Stimulated activated naive CD8-positive, alpha-beta T cell treated with anti-CD3 and anti-CD28 coated beads, Interleukin-15, Interleukin-2, amounts not matched to agents 100 ng/mL and 50 ng/mL, for 24 hours (primary cell): ENCODE measurements around the gene NLRP9.

Experiments
- H3K27ac Mint-ChIP-seq: one replicate; pipeline ENCODE4 v1.8.0; 2021; ENCODE audit warnings: mild to moderate bottlenecking, mixed read lengths
- H3K27me3 Mint-ChIP-seq: one replicate; pipeline ENCODE4 v1.8.0; 2021; ENCODE audit warnings: mixed read lengths
- H3K36me3 Mint-ChIP-seq: one replicate; pipeline ENCODE4 v1.8.0; 2021; ENCODE audit warnings: low read depth, mixed read lengths
- H3K4me1 Mint-ChIP-seq: one replicate; pipeline ENCODE4 v1.8.0; 2021; ENCODE audit warnings: low read depth, mixed read lengths
- H3K4me3 Mint-ChIP-seq: one replicate; pipeline ENCODE4 v1.8.0; 2021; ENCODE audit warnings: mild to moderate bottlenecking, mixed read lengths
- H3K9me3 Mint-ChIP-seq: one replicate; pipeline ENCODE4 v1.8.0; 2021; ENCODE audit warnings: mixed read lengths

Gene NLRP9

DNA sequence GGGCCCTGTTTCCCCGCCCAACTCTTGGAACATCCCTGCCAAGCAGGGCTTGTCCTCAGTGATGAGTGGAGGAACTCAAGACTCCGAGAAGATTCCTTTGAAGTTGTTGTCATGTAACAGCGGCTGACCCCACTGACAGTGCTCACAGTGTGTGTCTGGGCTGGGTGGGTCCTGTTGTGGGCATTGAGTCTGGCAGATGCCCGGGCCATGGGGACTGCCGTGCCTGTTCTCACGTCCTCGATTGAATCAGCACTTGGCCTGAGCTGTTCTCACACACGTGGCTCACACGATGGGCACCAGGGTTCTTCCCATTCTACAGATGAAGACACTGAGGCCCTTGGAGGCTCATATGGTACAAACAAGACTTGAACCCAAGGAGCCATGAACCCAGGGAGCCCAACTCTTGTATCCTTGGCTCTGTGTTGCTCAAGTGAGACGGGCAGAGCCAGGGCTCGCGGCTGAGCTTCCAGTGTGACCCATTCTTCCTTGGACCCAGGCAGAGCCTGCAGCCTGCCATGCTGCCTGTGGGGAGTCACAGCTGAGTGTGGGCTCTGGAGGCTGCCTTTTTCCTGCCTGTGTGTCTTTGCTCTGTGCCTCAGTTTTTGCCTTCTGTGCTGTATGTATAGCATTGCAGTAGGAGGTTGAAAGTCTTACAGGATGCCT lies 71.7 kb downstream of the NLRP9 start:
- Mint-ChIP-seq H3K36me3 (peaks cover 71% of the 10 kb centered on the region), H3K4me1 (peaks cover 50% of the 10 kb centered on the region), H3K27me3 (no peaks in the 10 kb centered on the region), H3K27ac (no peak overlapping the region), H3K9me3 (no peaks in the 10 kb centered on the region), H3K4me3 (no peak overlapping the region)

DNA sequence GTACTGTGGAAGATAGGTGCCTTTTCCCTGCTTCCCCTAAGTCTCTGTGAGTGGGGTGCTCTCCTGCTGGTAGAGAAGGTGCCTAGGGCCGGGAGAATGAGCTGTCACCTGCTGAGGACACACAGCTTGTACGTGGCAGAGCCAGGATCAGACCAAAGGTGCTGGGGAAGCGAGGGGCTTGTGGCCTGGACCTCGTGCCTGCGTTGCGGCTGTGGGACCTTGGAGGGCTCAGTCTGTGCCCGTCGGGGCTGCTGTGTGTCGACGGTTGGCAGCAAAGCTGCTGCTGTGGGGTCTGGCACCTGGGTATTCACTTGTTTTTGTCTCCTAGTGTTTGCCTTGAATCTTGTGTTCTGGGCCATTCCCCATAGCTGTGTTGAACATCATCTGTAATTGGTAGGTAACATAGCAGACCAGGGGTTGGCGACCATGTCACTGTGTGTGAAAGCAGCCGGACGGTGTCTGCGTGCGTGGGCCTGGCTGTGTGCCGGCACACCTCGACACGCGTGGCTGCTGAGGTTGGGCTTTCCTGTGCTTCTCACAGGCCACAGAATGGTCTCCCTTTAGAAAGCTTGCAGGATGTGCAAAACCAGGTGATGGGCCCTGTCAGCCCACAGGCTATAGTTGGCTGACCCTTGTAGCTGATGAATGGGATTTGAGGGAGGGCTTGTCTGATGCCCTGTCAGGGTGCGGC lies 74.2 kb downstream of the NLRP9 start:
- no peaks in the 10 kb centered on the region for H3K27me3 Mint-ChIP-seq
- H3K9me3 Mint-ChIP-seq: no peaks in the 10 kb centered on the region
- peaks cover 71% of the 10 kb centered on the region for H3K36me3 Mint-ChIP-seq
- H3K4me1 Mint-ChIP-seq: peaks cover 42% of the 10 kb centered on the region
- no peak overlapping the region for H3K4me3 Mint-ChIP-seq
- H3K27ac Mint-ChIP-seq: no peak overlapping the region

DNA sequence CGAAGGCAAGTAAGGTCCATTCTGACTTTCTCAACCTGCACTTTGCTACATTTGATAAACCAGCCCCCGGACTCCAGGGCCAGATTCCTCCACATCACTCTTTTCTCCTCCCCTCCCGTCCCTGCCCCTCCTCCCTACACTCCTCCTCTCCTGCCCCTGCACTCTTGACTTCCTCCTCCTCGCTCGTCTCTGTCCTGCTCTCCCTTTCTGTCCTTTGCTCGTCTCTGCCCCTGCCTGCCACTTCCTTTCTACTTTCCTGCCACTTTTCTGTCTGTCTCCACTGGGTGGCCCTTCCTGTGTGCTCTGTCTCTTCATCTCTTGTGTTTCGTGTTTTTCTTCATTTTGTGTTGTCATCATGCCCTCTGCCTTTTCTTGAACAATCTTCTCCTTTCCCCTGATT lies 76.4 kb downstream of the NLRP9 start:
- Mint-ChIP-seq H3K4me1 (peaks cover 49% of the 10 kb centered on the region), H3K4me3 (no peak overlapping the region), H3K9me3 (no peaks in the 10 kb centered on the region), H3K27me3 (no peaks in the 10 kb centered on the region), H3K27ac (peak overlapping the region; percentile 50), H3K36me3 (peaks cover 74% of the 10 kb centered on the region)

DNA sequence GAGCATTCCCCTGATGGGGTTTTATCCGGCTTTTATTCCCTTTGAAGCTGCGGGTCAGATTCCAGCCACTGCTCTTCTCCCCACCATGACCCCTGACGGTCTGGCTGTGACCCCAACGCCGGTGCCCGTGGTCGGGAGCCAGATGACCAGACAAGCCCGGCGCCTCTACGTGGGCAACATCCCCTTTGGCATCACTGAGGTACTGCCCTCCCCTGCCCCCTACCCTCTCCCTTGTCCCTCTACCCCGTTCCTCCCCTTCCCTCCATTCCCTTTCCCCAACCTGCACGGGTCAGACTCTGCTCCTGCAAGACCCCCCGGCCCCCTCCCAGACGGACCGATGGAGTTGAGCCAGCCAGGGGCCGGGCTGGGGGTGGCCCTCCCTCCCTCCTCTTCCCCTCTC lies 77.2 kb downstream of the NLRP9 start:
- Mint-ChIP-seq H3K36me3 (peaks cover 76% of the 10 kb centered on the region), H3K9me3 (no peaks in the 10 kb centered on the region), H3K27me3 (no peaks in the 10 kb centered on the region), H3K4me3 (no peak overlapping the region), H3K4me1 (peaks cover 54% of the 10 kb centered on the region), H3K27ac (no peak overlapping the region)

- Mint-ChIP-seq H3K4me1 (peaks cover 57% of the 10 kb centered on the region), H3K9me3 (no peaks in the 10 kb centered on the region), H3K4me3 (no peak overlapping the region), H3K27ac (peak overlapping the region; percentile 55), H3K27me3 (no peaks in the 10 kb centered on the region), H3K36me3 (peaks cover 78% of the 10 kb centered on the region)
Measured at GRCh38 chr19:55660404-55660803, 77.8 kb downstream of the NLRP9 start.

DNA sequence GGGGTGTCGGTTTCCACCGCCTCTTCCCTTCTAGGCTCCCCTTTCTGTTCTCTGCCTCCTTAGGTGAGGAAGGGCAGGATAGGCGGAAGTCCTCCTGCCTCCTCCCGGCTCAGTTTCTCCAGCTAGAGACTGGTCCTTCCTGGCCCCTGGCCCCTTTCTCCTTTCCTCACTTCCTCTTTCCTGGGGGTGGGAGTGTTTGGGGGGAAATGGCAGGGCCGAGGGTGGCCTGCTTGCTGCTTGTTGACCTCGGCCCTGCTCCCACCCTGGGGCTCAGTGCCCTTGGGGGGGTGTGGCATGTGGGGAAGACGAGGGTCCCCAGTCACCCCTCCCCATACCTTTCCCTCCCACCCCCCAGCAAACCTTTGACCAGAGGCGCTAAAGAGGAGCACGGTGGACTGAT lies 78.4 kb downstream of the NLRP9 start:
- Mint-ChIP-seq H3K36me3 (peaks cover 77% of the 10 kb centered on the region), H3K4me3 (peak overlapping the region; percentile 56)

DNA sequence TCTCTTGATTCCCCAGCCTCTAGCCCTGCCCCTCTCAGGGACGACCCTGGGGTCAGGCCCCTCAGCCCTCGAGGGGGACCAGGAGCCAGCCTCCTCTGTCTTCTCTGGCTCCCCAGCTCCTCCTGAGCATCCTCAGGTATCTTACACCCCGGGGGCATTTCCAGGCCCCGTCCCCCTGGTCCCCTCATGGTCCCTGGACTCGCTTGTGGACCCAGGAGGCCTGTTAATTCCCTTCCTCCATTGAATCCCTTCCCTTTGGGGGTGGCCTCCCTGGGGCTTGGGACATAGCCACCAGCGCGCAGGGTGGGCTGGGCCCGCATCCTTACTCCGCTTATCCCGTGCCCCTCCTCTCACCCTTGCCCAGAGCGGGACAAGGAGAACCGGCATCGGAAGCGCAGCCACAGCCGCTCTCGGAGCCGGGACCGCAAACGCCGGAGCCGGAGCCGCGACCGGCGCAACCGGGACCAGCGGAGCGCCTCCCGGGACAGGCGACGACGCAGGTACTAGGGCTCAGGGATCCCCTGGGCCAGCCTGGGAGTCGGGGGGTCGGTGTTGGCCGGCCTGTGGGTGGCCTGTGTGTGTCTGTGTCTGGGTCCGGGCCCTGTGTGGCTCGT lies 79.2 kb downstream of the NLRP9 start:
- H3K9me3 Mint-ChIP-seq: no peaks in the 10 kb centered on the region
- peaks cover 68% of the 10 kb centered on the region for H3K36me3 Mint-ChIP-seq
- H3K4me3 Mint-ChIP-seq: peak overlapping the region; percentile 91

More for the DNA sequence above, 78.4 kb downstream of the NLRP9 start:
- no peaks in the 10 kb centered on the region for H3K9me3 Mint-ChIP-seq
- peak overlapping the region; percentile 99 for H3K27ac Mint-ChIP-seq
- peaks cover 57% of the 10 kb centered on the region for H3K4me1 Mint-ChIP-seq
- no peaks in the 10 kb centered on the region for H3K27me3 Mint-ChIP-seq

More for the DNA sequence above, 79.2 kb downstream of the NLRP9 start:
- Mint-ChIP-seq H3K27ac (peak overlapping the region; percentile 99), H3K27me3 (no peaks in the 10 kb centered on the region), H3K4me1 (peaks cover 60% of the 10 kb centered on the region)
